Cardiac fibroblast (primary cell): ENCODE measurements around the gene NLRP10.
A peak's percentile ranks its signal among the peaks of the same experiment; 100 is the strongest.

ENCODE experiments used
- DNase-seq, 2 donors: peaks; one replicate each; pipeline versions ENCODE4 v3.0.0 to v3.0.0-alpha.2; 2010; ENCODE audit warnings: low read depth in 2 of 2
- H3K4me3 ChIP-seq, 2 donors: replicated peaks in 1 of 2; 1 replicate in 1 of 2; 2 replicates in 1 of 2; pipeline ENCODE4 v1.5.1; 2011; ENCODE audit warnings: low read depth in 2 of 2, low read length in 2 of 2, mild to moderate bottlenecking in 2 of 2, moderate library complexity in 1 of 2
- TF ChIP-seq, protein P1 (sequence below): IDR thresholded peaks from one replicate; pipeline ENCODE4 v1.5.1; 2011; ENCODE audit warnings: low read depth, mild to moderate bottlenecking, low read length, inconsistent platforms

The NLRP10 gene

DNA sequence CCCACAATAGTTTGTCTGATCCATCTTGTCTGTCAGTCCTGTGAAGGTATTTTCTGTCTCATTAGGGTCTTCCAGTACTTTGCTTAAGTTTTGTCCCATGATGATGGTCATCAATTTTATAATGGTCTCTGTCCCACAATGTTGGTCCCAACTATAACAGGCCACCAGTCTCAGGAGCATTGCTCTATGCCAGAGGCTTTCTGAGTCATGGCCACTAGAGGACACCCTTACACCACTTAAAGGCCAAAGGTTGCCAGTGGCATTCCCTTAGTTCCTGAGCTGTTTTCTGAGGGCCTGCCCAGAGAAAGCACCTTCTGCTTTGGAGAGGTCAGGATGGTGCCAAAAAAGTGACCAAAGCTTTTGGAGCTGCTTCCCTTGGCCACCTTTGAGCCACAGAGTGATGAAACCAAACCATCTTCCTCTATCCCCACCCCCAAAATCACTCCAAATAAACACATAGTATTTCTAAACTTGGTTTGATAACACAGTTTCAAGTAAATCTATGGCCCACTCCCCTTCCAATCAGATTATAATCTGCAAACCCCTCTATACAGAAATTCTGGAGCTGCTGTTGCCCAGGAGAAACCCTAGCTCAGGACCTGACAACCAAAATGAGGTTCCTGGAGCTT, 41.2 kb upstream of the NLRP10 start:
- DNase-seq: peak; percentile 78 to 82
- TF ChIP-seq, protein P1, sequence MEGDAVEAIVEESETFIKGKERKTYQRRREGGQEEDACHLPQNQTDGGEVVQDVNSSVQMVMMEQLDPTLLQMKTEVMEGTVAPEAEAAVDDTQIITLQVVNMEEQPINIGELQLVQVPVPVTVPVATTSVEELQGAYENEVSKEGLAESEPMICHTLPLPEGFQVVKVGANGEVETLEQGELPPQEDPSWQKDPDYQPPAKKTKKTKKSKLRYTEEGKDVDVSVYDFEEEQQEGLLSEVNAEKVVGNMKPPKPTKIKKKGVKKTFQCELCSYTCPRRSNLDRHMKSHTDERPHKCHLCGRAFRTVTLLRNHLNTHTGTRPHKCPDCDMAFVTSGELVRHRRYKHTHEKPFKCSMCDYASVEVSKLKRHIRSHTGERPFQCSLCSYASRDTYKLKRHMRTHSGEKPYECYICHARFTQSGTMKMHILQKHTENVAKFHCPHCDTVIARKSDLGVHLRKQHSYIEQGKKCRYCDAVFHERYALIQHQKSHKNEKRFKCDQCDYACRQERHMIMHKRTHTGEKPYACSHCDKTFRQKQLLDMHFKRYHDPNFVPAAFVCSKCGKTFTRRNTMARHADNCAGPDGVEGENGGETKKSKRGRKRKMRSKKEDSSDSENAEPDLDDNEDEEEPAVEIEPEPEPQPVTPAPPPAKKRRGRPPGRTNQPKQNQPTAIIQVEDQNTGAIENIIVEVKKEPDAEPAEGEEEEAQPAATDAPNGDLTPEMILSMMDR: peak; percentile 89
- no peak overlapping the region for H3K4me3 ChIP-seq

DNA sequence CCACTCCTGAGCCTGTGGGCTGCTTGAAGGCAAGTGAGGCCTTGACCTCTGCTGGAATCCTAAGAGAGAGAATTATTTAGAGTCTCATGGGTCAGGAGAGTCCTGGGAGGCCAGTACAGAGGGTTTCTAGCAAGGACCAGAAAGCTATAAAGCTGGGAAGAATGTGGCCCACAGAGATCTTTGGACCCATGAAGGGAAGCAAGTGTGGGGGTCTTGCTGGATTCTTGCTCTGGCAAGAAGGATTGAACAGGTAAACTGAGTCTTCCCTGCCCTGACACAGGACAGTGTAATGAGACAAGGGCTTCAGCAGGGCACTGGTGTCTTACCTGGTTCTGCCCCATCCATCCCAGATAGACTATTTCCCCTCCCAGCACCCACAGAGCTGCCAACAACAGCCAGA, 40.3 kb upstream of the NLRP10 start:
- H3K4me3 ChIP-seq: no peak overlapping the region
- DNase-seq: no peak
- TF ChIP-seq, protein P1: no peak

DNA sequence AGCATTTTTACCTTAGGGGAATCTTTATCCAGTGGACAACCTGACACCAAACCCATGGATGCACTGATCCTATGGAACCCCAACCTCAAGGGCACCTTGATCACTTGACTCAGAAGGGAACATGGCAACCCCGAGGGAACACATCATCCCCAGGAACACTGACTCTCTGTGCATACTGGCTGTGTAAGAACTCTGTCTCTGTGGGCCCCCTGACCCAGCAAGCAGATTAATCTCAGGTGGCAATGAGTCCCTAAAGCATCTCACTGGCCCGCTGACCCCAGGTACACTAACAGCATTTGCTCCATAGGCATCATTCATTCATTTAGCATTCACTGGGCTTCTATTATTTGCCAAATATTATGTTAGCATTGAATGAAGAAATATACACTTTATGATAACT, 38.8 kb upstream of the NLRP10 start:
- no peak for DNase-seq
- no peak overlapping the region for H3K4me3 ChIP-seq
- TF ChIP-seq, protein P1: no peak

DNA sequence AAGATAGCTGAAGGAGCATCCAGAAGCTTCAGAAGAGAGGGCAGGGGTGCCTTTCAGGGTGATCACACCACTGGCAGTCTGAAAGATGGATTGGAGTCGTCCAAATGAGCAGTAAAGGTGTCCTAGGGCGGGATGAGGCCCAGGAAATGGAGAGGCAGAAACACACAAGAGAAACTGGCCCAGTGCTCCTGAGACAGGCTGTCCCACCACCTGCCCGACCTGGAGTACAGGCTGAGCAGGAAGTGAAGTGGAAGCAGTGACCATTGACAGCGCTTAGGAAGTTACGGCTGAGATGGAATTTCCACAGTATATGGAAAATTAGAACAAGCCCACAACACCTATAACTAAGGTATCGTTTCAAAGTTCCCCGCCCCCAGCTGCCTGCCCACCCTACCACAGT, 37.9 kb upstream of the NLRP10 start:
- TF ChIP-seq, protein P1: no peak
- H3K4me3 ChIP-seq: no peak overlapping the region
- DNase-seq: no peak

DNA sequence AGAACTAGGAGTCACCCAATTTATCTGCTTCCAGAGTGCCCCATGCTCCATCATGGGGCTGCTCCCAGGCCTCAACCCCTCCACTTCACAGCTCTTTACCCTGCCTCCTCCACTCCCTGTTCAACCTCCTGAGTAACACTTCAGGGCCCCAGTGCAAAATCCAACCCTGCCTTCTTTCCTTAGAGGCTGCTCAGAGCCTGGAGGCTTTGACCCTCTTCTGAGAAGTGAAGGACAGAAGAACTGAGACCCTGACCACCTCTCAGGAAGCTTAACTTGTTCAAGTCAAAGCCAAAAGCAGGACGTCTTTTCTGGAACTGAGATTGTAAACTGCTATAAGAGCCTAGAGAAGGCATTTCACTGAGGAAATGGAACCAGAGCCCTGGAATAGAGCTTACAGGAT, 37.4 kb upstream of the NLRP10 start:
- TF ChIP-seq, protein P1: no peak
- no peak for DNase-seq
- H3K4me3 ChIP-seq: no peak overlapping the region

DNA sequence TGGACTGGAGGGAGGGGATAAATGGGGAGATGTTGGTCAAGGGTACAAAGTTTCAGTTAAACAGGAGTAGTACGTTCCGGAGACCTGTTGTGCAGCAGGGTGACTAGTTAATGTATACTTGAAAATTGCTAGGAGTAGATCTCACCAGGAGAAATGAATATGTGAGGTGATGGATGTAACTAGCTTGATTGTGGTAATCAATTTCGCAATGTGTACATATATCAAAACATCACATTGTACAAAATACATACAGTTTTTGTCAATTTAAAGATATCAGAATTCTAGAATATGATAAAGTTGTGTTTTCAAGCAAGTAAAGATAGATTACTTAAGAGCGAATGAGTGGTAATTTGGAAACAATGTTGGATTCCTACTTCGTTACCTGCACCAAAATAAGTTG, 35.1 kb upstream of the NLRP10 start:
- H3K4me3 ChIP-seq: no peak overlapping the region
- TF ChIP-seq, protein P1: no peak
- DNase-seq: no peak

DNA sequence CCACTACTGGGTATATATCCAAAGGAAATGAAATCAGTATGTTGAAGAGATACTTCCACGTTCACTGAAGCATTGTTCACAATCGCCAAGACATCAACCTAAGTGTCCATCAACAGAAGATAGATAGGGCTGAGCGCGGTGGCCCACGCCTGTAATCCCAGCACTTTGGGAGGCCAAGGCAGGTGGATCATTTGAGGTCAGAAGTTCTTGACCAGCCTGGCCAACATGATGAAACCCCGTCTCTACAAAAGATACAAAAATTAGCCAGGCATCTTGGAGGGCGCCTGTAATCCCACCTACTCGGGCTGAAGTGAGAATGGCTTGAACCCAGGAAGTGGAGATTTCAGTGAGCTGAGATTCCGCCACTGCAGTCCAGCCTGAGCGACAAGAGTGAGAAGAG, 34.5 kb upstream of the NLRP10 start:
- H3K4me3 ChIP-seq: no peak overlapping the region
- TF ChIP-seq, protein P1: no peak
- no peak for DNase-seq
